OCI-LY7 (cell line): ENCODE data around the gene IGFBP3. TPM values are rescaled to one million over a fixed set of nuclear protein-coding genes. Genes with fewer than 3 reads are reported as not detected.

ENCODE experiments used
- BruUV-seq: library from RNA; stranded (reverse); fragments of 400-500 nt; replicated peaks from 2 replicates; lab custom pipeline; 2021; lab: Mats Ljungman, UMichigan
- CTCF ChIA-PET: fragments of 300-600 bp; sonication (Branson Sonifier 250); formaldehyde crosslinking; loops from one replicate; lab custom pipeline; 2022; ENCODE audit warnings: antibody characterized with exemption; ENCODE audit not compliant: unreplicated experiment; lab: Charles Lee
- POLR2A ChIA-PET: fragments of 300-600 bp; sonication (Branson Sonifier 250); formaldehyde crosslinking; loops from one replicate; lab custom pipeline; 2022; ENCODE audit warnings: antibody characterized with exemption; lab: Charles Lee
- DNase-seq: peaks from one replicate; pipeline ENCODE4 v3.0.0-alpha.2; 2015; ENCODE audit warnings: low spot score
- H2AFZ ChIP-seq: fragments of 200-600 bp; sonication (generic), shearing (Covaris generic); 2 replicates; pipeline ENCODE4 v1.6.1; 2014; ENCODE audit warnings: mild to moderate bottlenecking, antibody characterized with exemption, low read length, moderate library complexity
- H3K27ac ChIP-seq: fragments of 200-600 bp; sonication (generic); 2 replicates; pipeline ENCODE4 v1.5.1; 2014; ENCODE audit warnings: mixed run types, low read depth, mild to moderate bottlenecking, moderate library complexity, low read length, inconsistent platforms; ENCODE audit not compliant: poor library complexity, severe bottlenecking
- H3K36me3 ChIP-seq: fragments of 200-600 bp; sonication (generic); 2 replicates; pipeline ENCODE4 v1.6.1; 2014; ENCODE audit warnings: mild to moderate bottlenecking, antibody characterized with exemption, low read length, moderate library complexity, mixed read lengths; ENCODE audit not compliant: insufficient read depth
- H3K4me1 ChIP-seq: fragments of 200-600 bp; sonication (generic); 2 replicates; pipeline ENCODE4 v1.5.1; 2014; ENCODE audit warnings: mild to moderate bottlenecking, low read length; ENCODE audit not compliant: insufficient read depth, poor library complexity, severe bottlenecking
- H3K4me2 ChIP-seq: fragments of 200-600 bp; sonication (generic); 2 replicates; pipeline ENCODE4 v1.6.1; 2014; ENCODE audit warnings: mild to moderate bottlenecking, low read length
- H3K4me3 ChIP-seq: fragments of 200-600 bp; sonication (generic); 2 replicates; pipeline ENCODE4 v1.5.1; 2014; ENCODE audit warnings: mild to moderate bottlenecking, low read depth, low read length; ENCODE audit not compliant: poor library complexity, severe bottlenecking
- H3K79me2 ChIP-seq: fragments of 200-600 bp; sonication (generic); 2 replicates; pipeline ENCODE4 v1.6.1; 2016; ENCODE audit warnings: low read depth, mild to moderate bottlenecking, low read length, moderate library complexity, mixed read lengths; ENCODE audit not compliant: insufficient read depth
- H3K9me2 ChIP-seq: fragments of 200-600 bp; sonication (generic); 2 replicates; pipeline ENCODE4 v1.6.1; 2016; ENCODE audit warnings: mild to moderate bottlenecking, low read length, mixed read lengths; ENCODE audit not compliant: insufficient read depth
- H3K9me3 ChIP-seq: fragments of 200-600 bp; sonication (generic); 2 replicates; pipeline ENCODE4 v1.6.1; 2014; ENCODE audit warnings: mild to moderate bottlenecking, mixed run types, low read length, mixed read lengths
- H4K20me1 ChIP-seq: fragments of 200-600 bp; sonication (generic); 2 replicates; pipeline ENCODE4 v1.6.1; 2014; ENCODE audit warnings: mild to moderate bottlenecking, antibody characterized with exemption, low read length, moderate library complexity, mixed read lengths; ENCODE audit not compliant: insufficient read depth
- EZH2phosphoT487 ChIP-seq: fragments of 200-600 bp; sonication (generic); IDR thresholded peaks from 2 replicates; pipeline ENCODE4 v1.6.1; 2018; ENCODE audit warnings: low read depth, borderline replicate concordance, mild to moderate bottlenecking, mixed run types, antibody characterized with exemption, low read length, moderate library complexity, mixed read lengths
- intact Hi-C: fragments of 100-400 bp; cut with micrococcal nuclease; formaldehyde crosslinking; loops from one replicate; pipeline ENCODE4 v1.10.0; 2022; ENCODE audit not compliant: unreplicated experiment
- total RNA-seq, 2 experiments: library from RNA; depleted of rRNA in 1 of 2; stranded (reverse); fragments of >200 nt in 1 of 2; shearing (Covaris generic) in 1 of 2; gene quantifications; 2 replicates each; pipeline ENCODE4 v1.2.3, GENCODE V29; 2014 to 2022
- TF ChIP-seq, protein P1 (sequence below): fragments of 200-600 bp; sonication (generic); conservative IDR thresholded peaks from 2 replicates; pipeline ENCODE4 v1.5.1; 2014; ENCODE audit warnings: mild to moderate bottlenecking, antibody characterized with exemption, low read length, moderate library complexity, mixed read lengths

Gene IGFBP3
- total RNA-seq, 2 experiments from 2014 or later, result not detected

DNA sequence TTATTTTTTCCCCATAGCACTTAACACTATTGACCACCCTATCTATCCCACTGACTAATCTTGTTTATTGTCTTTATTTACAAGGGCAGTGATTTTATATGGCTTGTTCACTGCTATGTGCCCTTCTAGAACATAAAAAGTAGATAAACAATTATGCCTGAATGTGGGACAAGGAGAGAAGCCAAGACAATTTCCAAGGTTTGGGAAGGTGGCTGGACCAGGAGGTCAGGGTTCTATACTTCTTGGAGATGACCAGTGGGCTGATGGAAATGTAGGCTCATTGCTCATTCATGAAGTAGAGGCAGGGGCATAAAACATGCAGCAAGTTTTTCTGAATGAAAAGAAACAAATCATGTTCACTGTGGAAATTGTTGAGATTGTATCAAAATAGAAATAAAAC, 11.5 kb downstream of the IGFBP3 start:
- no TSS peak for BruUV-seq
- intact Hi-C loops, result no loop called here
- CTCF ChIA-PET, result no interaction called here

DNA sequence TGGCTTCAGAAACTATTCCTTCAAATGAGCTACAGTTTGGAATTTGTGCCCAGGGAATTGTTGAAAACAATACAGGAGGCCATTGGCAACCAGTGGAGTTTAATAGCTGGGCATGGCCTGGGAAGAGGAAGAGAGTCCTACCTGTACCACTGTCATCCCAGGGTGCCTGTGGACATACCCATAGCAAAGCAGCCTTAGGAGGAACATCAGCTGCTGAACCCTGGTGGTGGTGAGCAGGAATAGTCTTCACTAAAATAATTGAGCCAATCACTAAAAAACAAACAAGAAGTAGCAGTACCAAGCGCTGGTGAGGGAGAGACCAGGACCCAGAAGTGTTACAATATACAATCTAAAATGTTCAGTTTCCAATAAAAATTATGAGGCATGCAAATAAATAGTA, 18.3 kb downstream of the IGFBP3 start:
- no peaks in the 10 kb centered on the region for H3K9me2 ChIP-seq
- intact Hi-C loops, result no loop called here
- H3K79me2 ChIP-seq, result no peaks in the 10 kb centered on the region
- no peaks in the 10 kb centered on the region for H3K9me3 ChIP-seq
- H3K36me3 ChIP-seq, result no peaks in the 10 kb centered on the region
- no peaks in the 10 kb centered on the region for H4K20me1 ChIP-seq
- H3K4me2 ChIP-seq, result no peak overlapping the region
- BruUV-seq, result no TSS peak
- H3K27ac ChIP-seq, result no peak overlapping the region
- H3K4me3 ChIP-seq, result no peak overlapping the region
- POLR2A ChIA-PET, result interaction anchor here (0.6 kb wide), 1 partner anchor 224 kb away, joined by 6 read pairs; no protein-coding TSS in a partner anchor
- H3K4me1 ChIP-seq, result no peaks in the 10 kb centered on the region
- no peak for DNase-seq
- TF ChIP-seq, protein P1, sequence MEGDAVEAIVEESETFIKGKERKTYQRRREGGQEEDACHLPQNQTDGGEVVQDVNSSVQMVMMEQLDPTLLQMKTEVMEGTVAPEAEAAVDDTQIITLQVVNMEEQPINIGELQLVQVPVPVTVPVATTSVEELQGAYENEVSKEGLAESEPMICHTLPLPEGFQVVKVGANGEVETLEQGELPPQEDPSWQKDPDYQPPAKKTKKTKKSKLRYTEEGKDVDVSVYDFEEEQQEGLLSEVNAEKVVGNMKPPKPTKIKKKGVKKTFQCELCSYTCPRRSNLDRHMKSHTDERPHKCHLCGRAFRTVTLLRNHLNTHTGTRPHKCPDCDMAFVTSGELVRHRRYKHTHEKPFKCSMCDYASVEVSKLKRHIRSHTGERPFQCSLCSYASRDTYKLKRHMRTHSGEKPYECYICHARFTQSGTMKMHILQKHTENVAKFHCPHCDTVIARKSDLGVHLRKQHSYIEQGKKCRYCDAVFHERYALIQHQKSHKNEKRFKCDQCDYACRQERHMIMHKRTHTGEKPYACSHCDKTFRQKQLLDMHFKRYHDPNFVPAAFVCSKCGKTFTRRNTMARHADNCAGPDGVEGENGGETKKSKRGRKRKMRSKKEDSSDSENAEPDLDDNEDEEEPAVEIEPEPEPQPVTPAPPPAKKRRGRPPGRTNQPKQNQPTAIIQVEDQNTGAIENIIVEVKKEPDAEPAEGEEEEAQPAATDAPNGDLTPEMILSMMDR, result no peak
- no peak for TF ChIP-seq EZH2phosphoT487
- CTCF ChIA-PET, result no interaction called here
- no peak overlapping the region for H2AFZ ChIP-seq

More for the DNA sequence above, 11.5 kb downstream of the IGFBP3 start:
- H3K4me2 ChIP-seq, result no peak overlapping the region
- no peak for DNase-seq
- no peak overlapping the region for H3K27ac ChIP-seq
- no peaks in the 10 kb centered on the region for H3K36me3 ChIP-seq
- H3K4me1 ChIP-seq, result no peaks in the 10 kb centered on the region
- no peak overlapping the region for H2AFZ ChIP-seq
- H3K4me3 ChIP-seq, result no peak overlapping the region
- H4K20me1 ChIP-seq, result no peaks in the 10 kb centered on the region
- POLR2A ChIA-PET, result no interaction called here
- H3K9me2 ChIP-seq, result no peaks in the 10 kb centered on the region
- TF ChIP-seq EZH2phosphoT487, result no peak
- TF ChIP-seq, protein P1, result no peak
- no peaks in the 10 kb centered on the region for H3K79me2 ChIP-seq
- no peaks in the 10 kb centered on the region for H3K9me3 ChIP-seq

DNA sequence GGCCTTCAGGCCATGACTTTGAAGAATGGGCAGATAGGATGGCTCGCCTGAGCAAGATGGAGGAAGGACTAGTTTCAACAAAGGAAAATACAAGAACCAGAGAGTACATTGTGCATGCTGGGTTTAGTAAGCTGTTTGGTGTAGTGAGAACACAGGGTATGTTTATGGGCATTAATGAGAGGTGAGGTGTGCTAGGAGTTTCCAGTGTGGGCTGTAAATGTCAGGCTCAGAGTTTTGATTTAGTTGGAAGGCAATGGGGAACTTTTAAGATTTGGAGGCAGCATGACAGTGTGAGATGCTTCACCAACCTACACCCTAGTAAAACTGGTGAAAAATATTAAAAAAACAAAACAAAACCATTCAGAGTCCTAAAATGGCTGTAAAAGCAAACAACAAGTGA, 19.5 kb downstream of the IGFBP3 start:
- Histone ChIP-seq H3K4me3 (no peak overlapping the region), H4K20me1 (no peaks in the 10 kb centered on the region), H3K9me2 (no peaks in the 10 kb centered on the region), H3K27ac (no peak overlapping the region), H3K4me1 (no peaks in the 10 kb centered on the region), H3K9me3 (no peaks in the 10 kb centered on the region), H3K4me2 (no peak overlapping the region), H3K79me2 (no peaks in the 10 kb centered on the region), H2AFZ (no peak overlapping the region), H3K36me3 (no peaks in the 10 kb centered on the region)
- ChIA-PET POLR2A (no interaction called here), CTCF (no interaction called here)
- no peak for TF ChIP-seq EZH2phosphoT487
- TF ChIP-seq, protein P1, result no peak
- intact Hi-C loops, result no loop called here
- DNase-seq, result no peak
- BruUV-seq, result no TSS peak
